ENCODE data around the gene ANKRD62. TPM values are rescaled to one million over a fixed set of nuclear protein-coding genes. Genes with fewer than 3 reads are reported as not detected.

The ANKRD62 gene
- 0.16 TPM for total RNA-seq

GRCh38 chr18:12093520-12094257 lies at the start of gene ANKRD62:
TSS of gene ANKRD62 (plus strand) at chr18:12093843. CDS start at chr18:12094018, 175 bp downstream.
- DNase-seq, result no peak

DNA sequence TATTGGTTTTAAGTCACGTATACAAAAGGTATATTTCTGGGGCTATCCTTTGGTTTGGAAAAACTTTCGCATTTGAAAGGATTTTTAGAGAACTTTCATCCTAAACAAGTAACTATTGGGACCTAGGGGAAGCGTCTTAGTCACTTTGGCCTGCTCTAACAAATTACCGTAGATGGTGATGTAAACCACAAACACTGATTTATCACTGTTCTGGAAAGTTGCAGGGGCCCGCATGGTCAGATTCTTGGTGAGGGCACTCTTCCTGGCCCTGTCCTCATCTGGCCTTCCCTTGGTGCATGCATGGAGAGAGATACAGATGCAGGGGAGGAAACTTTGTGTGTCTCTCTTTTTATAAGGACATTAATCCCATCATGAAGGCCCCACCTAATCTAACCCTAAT lies 49.1 kb upstream of the ANKRD62 start:
- no peak for DNase-seq

- no peak for DNase-seq
Observed at GRCh38 chr18:12046046-12046750, 47.4 kb upstream of the ANKRD62 start.

DNA sequence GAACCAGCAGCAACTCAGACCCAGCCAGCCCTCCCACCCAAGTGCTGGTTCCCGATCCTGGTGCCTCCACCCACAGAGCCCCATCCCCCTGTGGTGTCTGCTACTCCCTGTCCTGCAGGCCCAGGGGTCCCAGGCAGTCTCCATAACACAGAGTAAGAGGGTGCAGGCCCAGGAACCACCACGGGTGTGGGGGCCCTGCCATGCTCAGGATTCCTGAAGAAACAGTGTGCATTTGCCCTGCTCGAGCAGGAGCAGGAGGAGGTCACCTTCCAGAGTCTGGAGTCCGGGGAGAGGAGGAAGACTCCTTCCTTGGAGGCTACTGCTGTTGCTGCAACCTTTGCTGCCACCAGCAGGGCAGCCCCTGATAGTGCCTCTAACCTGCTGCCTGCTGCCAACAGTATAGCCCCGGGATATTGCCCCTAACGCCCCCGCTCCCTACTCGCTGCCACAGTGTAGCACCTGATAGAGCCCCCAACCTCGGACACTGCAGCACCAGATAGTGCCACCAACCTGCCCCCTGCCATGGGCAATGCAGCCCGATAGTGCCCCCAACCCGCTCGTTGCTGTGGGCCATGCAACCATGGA lies 46.8 kb upstream of the ANKRD62 start:
- no peak for DNase-seq

DNA sequence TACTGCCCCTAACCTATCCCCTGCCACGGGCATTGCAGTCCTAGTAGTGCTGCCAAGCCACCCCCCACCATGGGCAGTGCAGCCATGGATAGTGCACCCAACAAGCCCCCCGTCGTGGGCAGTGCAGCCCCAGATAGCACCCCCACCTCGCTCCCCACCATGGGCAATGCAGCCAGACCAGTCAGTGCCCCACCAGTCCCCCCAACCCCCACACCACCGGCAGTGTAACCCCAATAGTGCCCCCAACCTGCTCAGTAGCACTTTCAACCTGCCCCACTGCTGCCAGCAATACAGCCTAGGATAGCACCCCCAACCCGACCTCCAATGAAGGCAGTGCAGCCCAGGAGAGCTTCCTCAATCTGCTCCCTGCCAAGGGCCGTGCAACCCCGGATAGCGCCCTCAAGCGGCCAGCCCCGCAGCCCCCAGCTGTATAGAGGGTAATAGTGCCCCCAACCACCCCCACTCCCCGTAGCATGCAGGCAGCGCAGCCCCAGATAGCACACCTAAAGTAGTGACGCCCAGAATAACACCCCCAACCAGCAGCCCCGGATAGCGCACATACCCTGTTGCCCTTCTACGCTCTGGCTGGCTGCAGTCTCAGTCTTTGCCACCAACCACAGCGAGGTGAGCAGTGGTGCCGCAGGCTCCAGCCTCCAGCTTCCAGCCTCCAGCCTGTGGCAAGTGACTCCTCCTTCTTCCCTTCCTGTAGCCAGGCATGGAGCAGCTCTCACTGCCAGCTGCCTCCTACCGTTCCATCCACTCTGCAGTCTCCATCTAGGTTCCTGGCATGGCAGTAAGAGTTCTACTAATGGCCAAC lies 45.4 kb upstream of the ANKRD62 start:
- DNase-seq, result peak; percentile 22

DNA sequence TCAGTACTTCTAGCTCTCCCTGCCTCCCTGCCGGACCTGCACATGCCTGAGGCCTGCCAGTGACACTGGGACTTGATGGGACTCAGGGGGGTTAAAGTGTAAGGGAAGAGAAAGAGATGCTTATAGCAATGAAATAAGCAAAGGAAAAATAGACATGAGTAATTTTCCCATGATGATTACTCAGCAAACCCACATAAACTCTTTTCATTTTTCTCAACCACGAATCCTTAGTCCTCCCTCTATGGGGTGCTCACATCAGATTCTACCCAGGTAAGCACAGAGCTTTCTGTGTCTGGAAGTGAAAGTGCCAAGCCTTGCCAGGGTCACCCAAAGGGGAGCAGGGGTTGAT lies 44.8 kb upstream of the ANKRD62 start:
- no peak for DNase-seq

DNA sequence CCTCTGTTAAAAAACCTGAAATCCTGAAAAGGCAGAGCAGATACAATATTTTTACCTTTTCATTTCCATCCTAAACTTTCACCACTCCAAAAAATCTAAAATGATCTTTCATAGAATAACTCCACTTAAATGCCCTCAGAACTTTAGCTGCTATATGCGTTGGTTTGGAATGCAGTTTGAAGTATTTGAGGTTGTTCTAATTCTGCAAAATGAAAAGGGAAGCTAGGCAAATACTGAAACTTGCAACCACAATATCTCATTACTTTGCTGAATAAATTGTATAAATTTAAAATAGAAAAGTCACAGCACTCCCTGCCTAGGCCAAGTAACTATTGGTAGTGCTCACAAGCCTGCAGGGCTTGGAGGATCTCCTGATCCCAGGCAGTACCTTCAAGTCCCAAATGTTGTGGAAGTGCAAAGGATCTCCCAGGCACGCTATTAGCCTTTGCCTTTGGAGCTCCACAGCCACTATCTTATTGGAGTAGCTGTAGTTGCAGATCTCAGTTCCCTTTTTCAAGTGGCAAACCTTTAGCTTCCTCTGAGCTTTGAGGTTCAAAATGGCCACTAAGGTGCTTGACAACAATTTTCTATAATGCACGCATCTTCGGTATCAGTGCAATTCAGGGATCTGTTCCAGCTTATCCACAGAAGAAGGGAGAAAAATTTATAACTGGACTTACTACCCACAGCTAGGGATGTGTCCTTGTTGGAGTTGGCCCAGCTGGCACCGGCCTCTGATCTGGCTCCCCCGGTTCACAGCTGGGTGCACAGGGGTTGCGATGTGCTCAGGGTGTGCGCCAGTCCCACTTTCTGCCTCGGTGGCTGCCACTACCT lies 43.4 kb upstream of the ANKRD62 start:
- DNase-seq, result no peak

DNA sequence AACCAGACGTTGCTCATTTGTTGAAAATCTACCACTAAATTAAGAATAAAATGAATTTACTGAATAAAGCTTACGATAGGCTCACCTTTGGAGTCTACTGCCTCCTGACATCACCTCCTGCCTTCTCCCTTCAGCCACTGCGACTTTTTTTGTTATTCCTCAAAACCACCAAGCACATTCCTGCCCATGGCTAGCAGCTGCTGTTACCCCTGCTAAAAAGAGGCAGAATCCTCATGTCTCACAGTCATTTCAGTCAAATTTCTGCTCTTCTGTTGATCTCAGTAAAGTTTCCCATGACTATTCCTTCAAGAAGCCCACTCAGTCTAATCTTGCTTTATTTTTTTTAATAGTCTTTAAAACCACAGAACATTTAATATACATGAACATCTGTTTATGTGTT lies 40.8 kb upstream of the ANKRD62 start:
- DNase-seq, result no peak

GRCh38 chr18:12053289-12053688 lies 40.4 kb upstream of the ANKRD62 start:
- DNase-seq, result no peak

- DNase-seq, result no peak
Observed at GRCh38 chr18:12056034-12056883, 37.4 kb upstream of the ANKRD62 start.

DNA sequence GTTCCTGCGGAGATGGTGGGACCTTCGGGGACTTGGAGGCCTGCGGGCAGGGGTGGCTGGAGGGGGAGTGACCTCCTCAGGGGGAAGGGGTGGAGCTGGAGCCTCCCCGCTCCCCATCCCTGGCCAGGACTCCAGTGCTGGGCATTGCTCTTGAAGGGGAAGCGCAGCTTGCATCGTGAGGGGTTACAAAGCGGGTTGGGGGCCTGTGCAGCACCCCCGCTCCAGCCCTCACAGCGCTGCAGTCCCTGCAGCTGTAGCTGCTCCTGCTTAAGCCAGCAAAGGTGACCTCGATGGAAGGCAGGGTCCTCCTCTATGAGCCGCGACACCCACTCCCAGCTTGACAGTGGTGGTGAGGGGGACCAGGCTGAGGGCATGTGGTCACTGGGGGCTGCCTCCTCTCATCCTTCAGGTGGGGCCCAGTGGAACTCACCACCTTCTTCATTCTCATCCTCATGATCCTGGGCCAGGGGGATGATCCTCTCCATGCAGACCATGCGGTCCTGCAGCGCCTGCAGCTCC lies 36.7 kb upstream of the ANKRD62 start:
- no peak for DNase-seq

- DNase-seq, result no peak
Observed at GRCh38 chr18:12057419-12058039, 36.1 kb upstream of the ANKRD62 start.

GRCh38 chr18:12059334-12060181 lies 34.1 kb upstream of the ANKRD62 start:
- DNase-seq, result no peak

DNA sequence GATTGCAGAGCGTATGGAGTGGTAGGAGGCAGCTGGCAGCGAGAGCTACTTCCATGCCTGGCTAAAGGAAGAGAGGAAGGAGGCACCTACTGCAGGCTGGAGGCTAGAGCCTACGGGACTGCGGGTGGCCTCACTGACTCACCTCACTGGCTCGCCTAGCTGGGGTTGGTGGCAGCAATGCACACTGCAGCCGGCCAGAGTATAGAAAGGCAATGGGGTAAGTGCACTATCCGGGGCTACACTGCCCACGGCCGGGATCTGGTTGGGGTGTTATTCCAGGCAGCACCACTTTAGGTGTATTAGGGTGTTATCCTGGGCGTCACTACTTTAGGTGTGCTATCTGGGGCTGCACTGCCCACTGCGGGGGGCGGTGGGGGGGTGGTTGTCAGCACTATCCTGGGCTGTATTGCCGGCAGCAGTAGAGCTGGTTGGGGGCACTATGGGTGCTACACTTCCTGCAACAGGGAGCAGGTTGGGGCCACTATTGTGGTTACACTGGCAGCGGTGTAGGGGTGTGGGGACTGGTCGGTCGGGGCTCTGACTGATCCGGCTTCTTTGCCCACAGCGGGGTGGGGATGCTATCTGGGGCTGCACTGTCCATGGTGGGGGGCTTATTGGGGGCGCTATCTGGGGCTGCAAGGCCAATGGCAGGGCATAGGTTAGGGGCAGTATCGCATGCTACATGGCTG lies 33.3 kb upstream of the ANKRD62 start:
- DNase-seq, result no peak

GRCh38 chr18:12061685-12062084 lies 32.0 kb upstream of the ANKRD62 start:
- no peak for DNase-seq

- DNase-seq, result no peak
Observed at GRCh38 chr18:12062974-12063373, 30.7 kb upstream of the ANKRD62 start.

DNA sequence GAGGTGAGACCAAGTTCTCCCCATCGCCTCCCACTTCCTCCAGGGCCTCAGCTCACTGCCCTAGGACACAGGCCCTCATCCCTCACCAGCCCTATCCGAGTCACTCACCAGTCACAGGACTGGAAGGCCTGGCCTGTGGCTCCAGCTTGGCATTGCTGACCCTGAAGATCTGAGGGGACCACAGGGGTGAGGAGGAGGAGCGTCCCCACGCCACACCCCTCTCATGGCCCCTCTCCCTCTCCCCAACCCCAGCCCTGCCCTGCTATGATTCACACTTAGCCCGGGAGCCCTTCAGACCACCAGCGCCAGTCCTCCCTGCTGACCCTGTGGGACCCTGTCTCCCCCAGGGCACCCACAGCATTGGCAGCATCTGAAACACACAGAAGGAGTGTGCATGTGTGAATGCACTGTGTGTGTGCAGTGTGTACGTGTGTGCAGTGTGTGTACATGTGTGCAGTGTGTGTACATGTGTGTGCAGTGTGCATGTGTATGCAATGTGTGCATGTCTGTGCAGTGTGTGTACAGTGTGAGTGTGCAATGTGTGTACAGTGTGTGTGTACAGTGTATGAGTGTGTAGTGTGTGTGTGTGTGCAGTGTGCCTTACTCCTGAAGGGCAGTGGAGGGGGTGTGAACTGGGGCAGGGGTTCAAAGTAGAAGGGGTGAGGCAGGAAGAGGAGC lies 29.4 kb upstream of the ANKRD62 start:
- DNase-seq, result no peak

GRCh38 chr18:12065397-12065796 lies 28.2 kb upstream of the ANKRD62 start:
- no peak for DNase-seq
